Fibroblast of mammary gland (primary cell): Measurements from ENCODE around the gene TCHP.
"Not testable (repeated sequence)": the region's sequence is repeated elsewhere in the genome, so short reads cannot be mapped to it uniquely, and the experiment has no call there.

Source experiments
- DNase-seq: peaks from one replicate; pipeline ENCODE4 v3.0.0-alpha.2; 2010; ENCODE audit warnings: low read depth
- H3K4me3 ChIP-seq: 2 replicates; pipeline ENCODE4 v1.5.1; 2011; ENCODE audit warnings: low read depth, mild to moderate bottlenecking, low read length, moderate library complexity; ENCODE audit not compliant: control insufficient read depth
- CTCF ChIP-seq: conservative IDR thresholded peaks from 2 replicates; pipeline ENCODE4 v1.5.1; 2011; ENCODE audit warnings: low read depth, low read length, inconsistent platforms; ENCODE audit not compliant: control insufficient read depth, insufficient read depth

Gene TCHP

GRCh38 chr12:109890620-109891170, 9.4 kb upstream of the TCHP start:
- no peak for DNase-seq
- no peak for TF ChIP-seq CTCF
- no peak overlapping the region for H3K4me3 ChIP-seq

GRCh38 chr12:109891731-109892130, 8.3 kb upstream of the TCHP start:
- H3K4me3 ChIP-seq, DNase-seq: not testable (repeated sequence)

DNA sequence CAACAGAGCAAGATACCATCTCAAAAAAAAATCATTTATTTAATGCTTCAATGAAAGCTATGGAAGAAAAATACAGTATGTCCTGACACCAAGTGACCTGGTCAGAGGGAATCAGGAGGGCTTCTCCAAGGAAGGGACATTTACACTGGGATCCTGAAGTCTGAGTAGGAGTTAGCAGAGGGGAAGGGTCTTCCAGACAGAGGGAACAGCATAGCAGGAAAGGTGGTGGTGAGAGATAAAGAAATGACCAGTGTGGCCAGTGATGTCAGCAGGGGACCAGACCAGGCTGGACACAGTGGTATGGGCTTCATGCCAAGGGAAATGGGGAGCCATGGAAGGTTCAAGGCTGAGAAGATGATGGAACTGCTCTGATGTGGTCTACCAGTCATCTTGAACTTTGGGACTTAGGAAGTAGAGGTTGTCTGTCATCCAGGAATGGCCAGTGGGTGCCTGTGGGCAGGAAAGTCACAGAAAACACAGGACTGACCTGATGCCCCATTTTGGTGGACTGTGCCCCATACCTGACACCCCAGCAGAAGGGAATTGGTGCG, 7.8 kb upstream of the TCHP start:
- no peak for DNase-seq
- no peak for TF ChIP-seq CTCF
- H3K4me3 ChIP-seq: no peak overlapping the region

DNA sequence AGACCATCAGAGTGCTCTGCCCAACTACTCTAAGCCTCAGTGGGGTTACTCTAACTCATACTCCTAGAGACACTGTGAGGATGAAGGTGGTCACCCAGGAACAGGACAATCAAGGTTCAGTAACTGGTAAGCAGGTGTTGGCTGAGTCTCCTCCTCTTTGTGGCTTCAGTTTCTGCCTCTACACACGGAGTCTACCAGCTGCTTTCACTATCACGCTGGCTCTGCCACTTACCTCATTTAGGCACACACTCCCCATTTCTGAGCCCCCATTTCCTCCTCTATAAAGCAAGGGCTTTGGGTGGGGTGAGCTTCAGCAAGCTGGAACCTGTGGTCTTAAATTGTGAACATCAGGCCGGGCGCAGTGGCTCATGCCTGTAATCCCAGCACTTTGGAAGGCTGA, 7.3 kb upstream of the TCHP start:
- TF ChIP-seq CTCF: no peak
- no peak overlapping the region for H3K4me3 ChIP-seq
- DNase-seq: no peak

GRCh38 chr12:109893261-109893995, 6.6 kb upstream of the TCHP start:
- no peak overlapping the region for H3K4me3 ChIP-seq
- TF ChIP-seq CTCF: no peak
- DNase-seq: no peak

DNA sequence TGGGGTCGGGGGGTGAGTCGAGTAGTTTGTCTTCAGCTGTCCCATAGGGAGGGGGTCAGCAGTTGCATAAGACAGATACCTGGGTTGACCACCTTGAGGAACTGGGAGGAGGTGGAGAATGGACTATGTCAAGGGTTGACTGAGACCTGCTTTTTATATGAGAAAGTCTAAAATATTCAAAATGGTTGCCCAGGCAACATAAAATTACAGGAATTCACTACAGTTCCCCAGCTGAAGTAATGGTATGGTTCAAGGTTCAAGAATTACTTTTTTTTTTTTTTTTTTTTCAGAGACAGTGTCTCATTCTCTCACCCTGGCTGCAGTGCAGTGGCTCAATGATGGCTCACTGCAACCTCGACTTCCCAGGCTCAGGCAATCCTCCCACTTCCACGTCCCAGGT, 5.1 kb upstream of the TCHP start:
- DNase-seq: no peak
- H3K4me3 ChIP-seq: no peak overlapping the region
- no peak for TF ChIP-seq CTCF

DNA sequence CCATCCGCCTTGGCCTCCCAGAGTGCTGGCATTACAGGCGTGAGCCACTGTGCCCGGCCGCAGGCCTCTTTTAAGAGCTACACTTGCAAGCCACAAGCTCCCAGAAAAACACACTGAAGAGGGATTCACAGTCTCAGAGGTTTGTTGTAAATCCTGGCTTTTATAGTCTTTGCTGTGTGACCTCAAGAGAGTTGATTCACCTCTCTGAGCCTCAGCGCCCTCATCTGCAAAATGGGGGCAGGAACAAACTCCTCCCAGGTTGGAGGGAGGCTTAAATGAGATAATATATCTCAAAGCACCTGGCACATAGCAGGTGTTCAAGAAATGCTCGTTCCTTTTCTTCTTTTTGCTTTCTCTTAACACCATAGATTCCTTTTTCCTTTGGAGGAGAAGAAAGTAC, 3.9 kb upstream of the TCHP start:
- TF ChIP-seq CTCF: no peak
- DNase-seq: no peak

More for the DNA sequence above, 3.9 kb upstream of the TCHP start:
- no peak overlapping the region for H3K4me3 ChIP-seq
